Measurements from ENCODE around the gene HDGFL2.

The HDGFL2 gene

GRCh38 chr19:4449022-4449638 lies 23.0 kb upstream of the HDGFL2 start:
- no peak overlapping the region for H3K4me3 ChIP-seq (ENCODE audit: control insufficient read depth, low read depth, low read length)
- no peak for TF ChIP-seq CTCF (IDR thresholded peaks at IDR 0.05; ENCODE audit: control insufficient read depth, insufficient read depth, low read depth, low read length, missing control alignments)
- DNase-seq (ENCODE audit: low read depth): no peak

DNA sequence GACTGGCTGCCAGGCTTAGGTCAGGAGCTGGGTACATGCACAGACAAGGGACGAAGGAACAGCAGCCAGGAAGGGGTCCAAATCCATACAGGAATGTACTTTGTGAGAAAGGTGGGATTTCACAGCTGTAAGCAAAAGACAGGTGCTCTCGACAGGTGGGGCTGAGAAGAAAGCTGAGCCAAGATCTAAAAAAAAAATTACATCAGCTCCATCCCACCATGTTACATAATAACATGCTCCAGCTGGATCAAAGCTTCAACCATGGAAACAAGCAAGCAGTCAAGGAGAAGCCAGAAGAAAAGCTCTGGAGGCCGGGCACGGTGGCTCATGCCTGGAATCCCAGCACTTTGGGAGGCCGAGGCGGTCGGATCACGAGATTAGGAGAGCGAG lies 22.5 kb upstream of the HDGFL2 start:
- no peak for TF ChIP-seq CTCF (IDR thresholded peaks at IDR 0.05; ENCODE audit: control insufficient read depth, insufficient read depth, low read depth, low read length, missing control alignments)
- no peak for DNase-seq (ENCODE audit: low read depth)
- H3K4me3 ChIP-seq (ENCODE audit: control insufficient read depth, low read depth, low read length): no peak overlapping the region

DNA sequence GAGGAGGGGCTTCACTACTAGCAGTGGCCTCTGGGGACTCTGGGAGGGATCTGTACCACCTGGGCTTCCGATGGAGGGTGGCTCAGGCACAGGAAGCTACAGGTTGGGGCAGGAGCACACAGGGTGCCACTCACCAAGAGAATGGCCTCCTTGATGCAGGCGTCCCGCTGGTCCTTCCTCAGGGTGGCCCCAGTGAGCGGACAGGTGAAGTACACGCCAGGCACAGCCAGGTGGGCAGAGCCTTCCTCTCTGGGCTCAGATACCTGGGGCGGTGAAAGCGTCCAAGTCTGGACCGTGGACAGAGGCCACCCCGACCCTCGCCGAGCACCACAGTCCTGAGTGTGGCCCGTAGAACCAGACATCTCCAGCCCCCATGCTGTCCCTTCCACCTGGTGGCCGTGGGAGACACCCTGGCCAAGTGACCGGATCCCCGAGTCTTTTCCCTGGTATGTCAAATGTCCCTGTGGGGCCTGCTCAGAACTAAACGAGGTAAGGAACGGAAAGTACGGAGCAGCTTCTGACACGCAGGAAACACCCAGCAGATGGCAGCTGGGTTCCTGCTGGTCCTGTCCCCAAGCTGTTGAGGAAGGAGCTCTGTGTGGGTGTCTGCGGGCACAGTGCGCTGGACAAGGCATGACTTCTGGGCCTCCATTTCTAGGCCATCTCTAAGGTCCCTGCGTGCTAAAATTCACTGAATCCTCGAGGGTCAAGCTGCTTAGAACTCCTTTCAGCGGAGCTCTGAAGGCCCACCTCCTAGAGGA lies 19.7 kb upstream of the HDGFL2 start:
- H3K4me3 ChIP-seq (ENCODE audit: control insufficient read depth, low read depth, low read length): no peak overlapping the region
- TF ChIP-seq CTCF (IDR thresholded peaks at IDR 0.05; ENCODE audit: control insufficient read depth, insufficient read depth, low read depth, low read length, missing control alignments): peak; percentile 1
- no peak for DNase-seq (ENCODE audit: low read depth)

GRCh38 chr19:4453232-4454179 lies 18.6 kb upstream of the HDGFL2 start:
- H3K4me3 ChIP-seq (ENCODE audit: control insufficient read depth, low read depth, low read length): no peak overlapping the region
- TF ChIP-seq CTCF (IDR thresholded peaks at IDR 0.05; ENCODE audit: control insufficient read depth, insufficient read depth, low read depth, low read length, missing control alignments): no peak
- no peak for DNase-seq (ENCODE audit: low read depth)

DNA sequence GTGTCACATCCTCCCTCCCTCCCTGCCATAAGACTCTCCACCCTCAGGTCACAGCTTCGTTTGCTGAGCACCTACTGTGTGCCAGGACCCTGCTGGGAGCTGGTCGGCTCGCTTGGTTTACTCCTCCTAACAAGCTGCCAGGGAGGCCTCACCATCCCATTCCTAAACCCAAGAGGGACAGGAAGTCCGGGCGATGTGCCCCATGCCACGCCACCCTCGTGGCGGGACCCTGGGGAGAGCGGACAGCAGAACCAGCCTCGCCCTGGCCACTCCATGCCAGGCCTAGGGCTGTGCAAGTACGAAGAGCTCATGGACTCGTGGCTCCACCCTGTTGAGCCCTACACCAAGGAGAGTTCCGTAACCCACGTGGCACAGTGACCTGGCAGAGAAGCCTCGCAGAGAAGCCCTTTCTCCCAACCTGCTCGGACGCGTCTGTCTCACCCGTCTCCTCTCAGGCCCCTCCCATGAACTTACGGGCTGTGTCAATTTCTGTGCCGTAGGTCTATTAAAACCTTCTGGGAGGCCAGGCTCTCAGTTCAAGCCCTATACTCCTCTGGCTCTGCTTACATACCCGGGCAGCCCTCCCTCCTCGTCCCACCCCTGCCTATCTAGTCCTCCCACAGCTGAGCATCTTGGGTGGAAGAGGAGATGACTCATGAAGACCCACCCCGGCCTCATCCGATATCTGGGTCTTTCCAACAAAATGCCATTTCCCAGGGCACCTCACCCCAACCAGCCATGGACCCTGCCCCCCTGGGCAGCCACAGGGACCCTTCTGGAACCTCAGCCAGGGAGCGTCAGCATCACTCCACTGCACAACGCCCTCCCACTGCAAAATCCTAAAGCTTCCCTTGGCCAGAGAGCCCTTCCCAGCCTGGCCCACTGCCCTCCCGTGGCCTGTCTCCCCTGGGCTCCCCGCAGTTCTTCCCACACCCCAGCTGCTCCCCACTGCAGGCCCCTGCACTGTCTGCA lies 17.1 kb upstream of the HDGFL2 start:
- peak overlapping the region; percentile 97 for H3K4me3 ChIP-seq (ENCODE audit: control insufficient read depth, low read depth, low read length)
- DNase-seq (ENCODE audit: low read depth): no peak
- TF ChIP-seq CTCF (IDR thresholded peaks at IDR 0.05; ENCODE audit: control insufficient read depth, insufficient read depth, low read depth, low read length, missing control alignments): no peak
